Measurements from ENCODE around the gene FLAD1.

DNA sequence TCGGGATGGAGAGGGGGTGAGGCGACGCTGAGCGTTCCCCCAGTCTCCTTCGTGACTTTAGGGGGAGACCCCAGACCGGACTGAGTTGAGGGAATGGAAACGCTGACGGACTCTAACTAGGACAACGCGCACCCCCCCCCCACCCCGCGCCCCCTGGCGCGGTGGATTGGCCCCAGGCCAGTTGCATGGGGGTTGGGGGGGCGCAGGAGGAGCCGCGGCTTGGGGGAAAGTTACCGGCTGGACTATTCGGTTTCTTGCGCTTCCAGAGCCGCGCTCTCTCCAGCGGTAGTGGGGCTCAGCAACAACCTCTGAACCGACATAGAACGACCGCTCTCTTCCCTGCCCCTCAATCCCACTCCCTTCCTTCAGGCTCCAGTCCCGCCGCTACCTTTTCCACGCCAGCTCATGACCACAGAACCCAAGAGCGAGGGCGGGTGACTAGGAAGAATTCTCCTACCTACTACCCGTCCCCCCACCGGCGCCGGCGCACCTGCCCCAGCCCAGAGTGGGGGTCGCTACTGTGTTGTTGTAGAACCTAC, 20.2 kb downstream of the FLAD1 start:
- TF ChIP-seq, protein P1, sequence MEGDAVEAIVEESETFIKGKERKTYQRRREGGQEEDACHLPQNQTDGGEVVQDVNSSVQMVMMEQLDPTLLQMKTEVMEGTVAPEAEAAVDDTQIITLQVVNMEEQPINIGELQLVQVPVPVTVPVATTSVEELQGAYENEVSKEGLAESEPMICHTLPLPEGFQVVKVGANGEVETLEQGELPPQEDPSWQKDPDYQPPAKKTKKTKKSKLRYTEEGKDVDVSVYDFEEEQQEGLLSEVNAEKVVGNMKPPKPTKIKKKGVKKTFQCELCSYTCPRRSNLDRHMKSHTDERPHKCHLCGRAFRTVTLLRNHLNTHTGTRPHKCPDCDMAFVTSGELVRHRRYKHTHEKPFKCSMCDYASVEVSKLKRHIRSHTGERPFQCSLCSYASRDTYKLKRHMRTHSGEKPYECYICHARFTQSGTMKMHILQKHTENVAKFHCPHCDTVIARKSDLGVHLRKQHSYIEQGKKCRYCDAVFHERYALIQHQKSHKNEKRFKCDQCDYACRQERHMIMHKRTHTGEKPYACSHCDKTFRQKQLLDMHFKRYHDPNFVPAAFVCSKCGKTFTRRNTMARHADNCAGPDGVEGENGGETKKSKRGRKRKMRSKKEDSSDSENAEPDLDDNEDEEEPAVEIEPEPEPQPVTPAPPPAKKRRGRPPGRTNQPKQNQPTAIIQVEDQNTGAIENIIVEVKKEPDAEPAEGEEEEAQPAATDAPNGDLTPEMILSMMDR (IDR thresholded peaks at IDR 0.05): no peak
- TF ChIP-seq POLR2A (IDR thresholded peaks at IDR 0.05): peak in 1 of 2 donors; percentile 16

All from uterus (tissue), 2 donors.